ENCODE results near the gene L3MBTL4.

The L3MBTL4 gene

DNA sequence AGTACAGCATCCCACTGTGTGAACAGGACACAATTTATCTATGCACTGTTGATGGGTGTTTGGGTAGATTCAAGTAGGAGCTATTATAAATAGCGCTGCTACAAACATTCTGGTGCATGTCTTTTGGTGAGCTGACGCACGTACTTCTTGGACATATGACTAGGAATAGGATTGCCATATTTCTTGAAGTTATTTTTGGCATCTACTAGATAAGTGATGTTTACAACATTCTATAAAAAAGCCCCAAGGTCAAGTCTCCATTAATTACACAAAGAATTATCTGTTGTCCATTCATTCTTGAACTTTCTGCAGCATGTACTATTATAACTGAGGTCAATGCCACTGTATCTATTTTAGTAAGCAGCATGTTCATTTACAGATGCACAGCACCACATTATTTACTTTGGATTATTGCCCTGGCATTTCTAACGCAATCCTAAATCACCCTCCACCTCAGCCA lies 293.9 kb downstream of the L3MBTL4 start:
- DNase-seq (ENCODE audit: insufficient read length, low spot score), result no peak
- TF ChIP-seq PAX5 (IDR thresholded peaks at IDR 0.05; ENCODE audit: insufficient read depth, low read length, severe bottlenecking) (no peak), POLR2AphosphoS5 (IDR thresholded peaks at IDR 0.05; ENCODE audit: low read depth, low read length) (no peak), SPI1 (IDR thresholded peaks at IDR 0.05; ENCODE audit: low read depth, low read length) (no peak), POU2F2 (IDR thresholded peaks at IDR 0.05; ENCODE audit: low read depth, low read length) (no peak), POLR2A (IDR thresholded peaks at IDR 0.05; ENCODE audit: low read depth, low read length) (no peak), TAF1 (IDR thresholded peaks at IDR 0.05; ENCODE audit: low read depth, low read length) (no peak)
- no peak for FAIRE-seq

DNA sequence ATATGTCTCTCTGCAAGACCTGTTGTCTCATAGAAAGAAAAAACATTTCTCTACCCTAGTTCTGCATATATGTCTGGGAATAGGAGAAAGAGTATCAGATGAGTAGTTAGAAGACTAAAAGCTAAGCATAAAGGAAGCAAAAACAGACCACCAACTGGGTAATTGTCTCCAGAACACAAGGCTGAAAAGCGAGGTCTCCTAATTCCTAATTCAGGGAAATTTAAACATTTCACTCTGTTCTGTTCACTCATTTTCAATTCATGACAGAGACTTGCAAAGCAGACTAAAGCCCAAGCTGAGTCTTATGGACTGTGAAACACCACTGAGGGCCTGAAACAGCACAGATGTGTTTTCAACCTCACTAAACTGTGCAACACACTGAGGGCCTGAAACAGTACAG lies 294.9 kb downstream of the L3MBTL4 start:
- no peak for FAIRE-seq
- DNase-seq (ENCODE audit: insufficient read length, low spot score), result no peak
- TF ChIP-seq TAF1 (IDR thresholded peaks at IDR 0.05; ENCODE audit: low read depth, low read length) (no peak), POLR2A (IDR thresholded peaks at IDR 0.05; ENCODE audit: low read depth, low read length) (no peak), SPI1 (IDR thresholded peaks at IDR 0.05; ENCODE audit: low read depth, low read length) (no peak), POU2F2 (IDR thresholded peaks at IDR 0.05; ENCODE audit: low read depth, low read length) (no peak), POLR2AphosphoS5 (IDR thresholded peaks at IDR 0.05; ENCODE audit: low read depth, low read length) (no peak), PAX5 (IDR thresholded peaks at IDR 0.05; ENCODE audit: insufficient read depth, low read length, severe bottlenecking) (no peak)

DNA sequence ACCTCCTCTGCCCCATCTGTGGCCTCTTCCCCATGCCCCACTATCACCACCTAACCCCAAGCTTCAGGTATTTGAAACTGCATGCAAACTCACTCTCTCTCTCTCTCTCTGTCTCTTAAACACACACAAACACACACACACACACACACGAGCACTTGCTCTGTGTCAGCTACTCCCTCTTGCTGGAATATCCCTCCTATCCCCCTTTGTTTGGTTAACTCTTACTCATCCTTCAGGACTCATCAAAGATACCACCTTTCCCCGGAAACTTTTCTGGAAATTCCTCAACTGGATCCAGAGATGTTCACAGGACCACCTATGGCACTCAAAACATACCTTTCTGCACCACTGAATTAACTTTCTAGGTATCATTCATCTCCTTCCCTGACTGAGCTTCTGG lies 296.6 kb downstream of the L3MBTL4 start:
- TF ChIP-seq POLR2AphosphoS5 (IDR thresholded peaks at IDR 0.05; ENCODE audit: low read depth, low read length), result no peak
- no peak for TF ChIP-seq TAF1 (IDR thresholded peaks at IDR 0.05; ENCODE audit: low read depth, low read length)
- no peak for TF ChIP-seq SPI1 (IDR thresholded peaks at IDR 0.05; ENCODE audit: low read depth, low read length)
- no peak for TF ChIP-seq POU2F2 (IDR thresholded peaks at IDR 0.05; ENCODE audit: low read depth, low read length)
- TF ChIP-seq POLR2A (IDR thresholded peaks at IDR 0.05; ENCODE audit: low read depth, low read length), result no peak
- no peak for TF ChIP-seq PAX5 (IDR thresholded peaks at IDR 0.05; ENCODE audit: insufficient read depth, low read length, severe bottlenecking)
- FAIRE-seq (no peak), DNase-seq (ENCODE audit: insufficient read length, low spot score) (no peak)

DNA sequence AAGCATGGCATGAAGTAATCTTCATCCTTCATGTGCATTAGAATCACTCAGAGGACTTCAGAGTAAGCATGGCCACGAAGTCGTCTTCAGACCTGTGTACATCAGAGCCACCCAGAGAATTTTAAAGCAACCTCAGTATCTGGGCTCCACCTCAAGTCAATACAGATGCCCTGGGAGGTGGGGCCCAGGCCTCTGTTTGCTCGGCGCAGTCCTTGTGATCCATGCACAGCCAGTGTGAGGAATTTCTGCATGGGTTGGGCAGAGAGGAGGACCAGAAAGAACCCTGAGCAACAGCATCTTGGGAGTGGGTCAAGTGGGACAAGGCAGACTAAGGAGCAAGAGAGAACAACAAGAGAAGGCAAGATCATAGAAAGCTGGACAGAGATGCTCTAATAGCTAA lies 299.0 kb downstream of the L3MBTL4 start:
- no peak for TF ChIP-seq POU2F2 (IDR thresholded peaks at IDR 0.05; ENCODE audit: low read depth, low read length)
- no peak for TF ChIP-seq PAX5 (IDR thresholded peaks at IDR 0.05; ENCODE audit: insufficient read depth, low read length, severe bottlenecking)
- no peak for TF ChIP-seq POLR2A (IDR thresholded peaks at IDR 0.05; ENCODE audit: low read depth, low read length)
- TF ChIP-seq SPI1 (IDR thresholded peaks at IDR 0.05; ENCODE audit: low read depth, low read length), result no peak
- TF ChIP-seq TAF1 (IDR thresholded peaks at IDR 0.05; ENCODE audit: low read depth, low read length), result no peak
- no peak for TF ChIP-seq POLR2AphosphoS5 (IDR thresholded peaks at IDR 0.05; ENCODE audit: low read depth, low read length)
- FAIRE-seq, result no peak
- no peak for DNase-seq (ENCODE audit: insufficient read length, low spot score)

GRCh38 chr18:6113650-6114049 lies 301.1 kb downstream of the L3MBTL4 start:
- FAIRE-seq, result no peak
- DNase-seq (ENCODE audit: insufficient read length, low spot score), result no peak
- TF ChIP-seq PAX5 (IDR thresholded peaks at IDR 0.05; ENCODE audit: insufficient read depth, low read length, severe bottlenecking) (no peak), POLR2A (IDR thresholded peaks at IDR 0.05; ENCODE audit: low read depth, low read length) (no peak), SPI1 (IDR thresholded peaks at IDR 0.05; ENCODE audit: low read depth, low read length) (no peak), TAF1 (IDR thresholded peaks at IDR 0.05; ENCODE audit: low read depth, low read length) (no peak), POU2F2 (IDR thresholded peaks at IDR 0.05; ENCODE audit: low read depth, low read length) (no peak), POLR2AphosphoS5 (IDR thresholded peaks at IDR 0.05; ENCODE audit: low read depth, low read length) (no peak)

- no peak for TF ChIP-seq PAX5 (IDR thresholded peaks at IDR 0.05; ENCODE audit: insufficient read depth, low read length, severe bottlenecking)
- no peak for TF ChIP-seq POLR2AphosphoS5 (IDR thresholded peaks at IDR 0.05; ENCODE audit: low read depth, low read length)
- TF ChIP-seq POU2F2 (IDR thresholded peaks at IDR 0.05; ENCODE audit: low read depth, low read length), result no peak
- TF ChIP-seq POLR2A (IDR thresholded peaks at IDR 0.05; ENCODE audit: low read depth, low read length), result no peak
- TF ChIP-seq SPI1 (IDR thresholded peaks at IDR 0.05; ENCODE audit: low read depth, low read length), result no peak
- FAIRE-seq, result no peak
- no peak for DNase-seq (ENCODE audit: insufficient read length, low spot score)
These were observed 303.0 kb downstream of the L3MBTL4 start for GRCh38 chr18:6111726-6112125.

DNA sequence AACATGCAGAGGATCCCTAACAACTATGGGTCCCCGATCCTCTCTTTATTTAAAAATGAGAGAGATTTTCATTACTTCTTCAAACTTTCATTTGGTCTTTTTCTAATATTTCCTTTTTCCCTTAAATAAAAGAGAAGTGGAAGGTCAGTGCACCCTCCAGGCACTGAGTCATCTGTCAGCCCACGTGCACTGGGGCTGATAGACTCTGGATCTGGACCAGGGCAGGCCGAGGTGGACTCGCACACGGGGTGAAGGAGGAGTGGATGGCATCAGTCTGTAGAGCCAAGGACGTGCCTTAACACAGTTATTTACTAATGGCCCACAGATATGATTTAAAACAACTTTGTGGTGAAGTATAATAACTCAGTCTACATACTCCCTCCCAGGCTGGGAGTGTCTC lies 305.0 kb downstream of the L3MBTL4 start:
- no peak for FAIRE-seq
- no peak for TF ChIP-seq PAX5 (IDR thresholded peaks at IDR 0.05; ENCODE audit: insufficient read depth, low read length, severe bottlenecking)
- TF ChIP-seq SPI1 (IDR thresholded peaks at IDR 0.05; ENCODE audit: low read depth, low read length), result no peak
- no peak for TF ChIP-seq POLR2A (IDR thresholded peaks at IDR 0.05; ENCODE audit: low read depth, low read length)
- TF ChIP-seq POU2F2 (IDR thresholded peaks at IDR 0.05; ENCODE audit: low read depth, low read length), result no peak
- no peak for DNase-seq (ENCODE audit: insufficient read length, low spot score)

- FAIRE-seq (no peak), DNase-seq (ENCODE audit: insufficient read length, low spot score) (no peak)
- TF ChIP-seq TAF1 (IDR thresholded peaks at IDR 0.05; ENCODE audit: low read depth, low read length) (no peak), POLR2AphosphoS5 (IDR thresholded peaks at IDR 0.05; ENCODE audit: low read depth, low read length) (no peak), POU2F2 (IDR thresholded peaks at IDR 0.05; ENCODE audit: low read depth, low read length) (no peak), SPI1 (IDR thresholded peaks at IDR 0.05; ENCODE audit: low read depth, low read length) (no peak), PAX5 (IDR thresholded peaks at IDR 0.05; ENCODE audit: insufficient read depth, low read length, severe bottlenecking) (no peak), POLR2A (IDR thresholded peaks at IDR 0.05; ENCODE audit: low read depth, low read length) (no peak)
These were observed 306.9 kb downstream of the L3MBTL4 start for GRCh38 chr18:6107794-6108193.

DNA sequence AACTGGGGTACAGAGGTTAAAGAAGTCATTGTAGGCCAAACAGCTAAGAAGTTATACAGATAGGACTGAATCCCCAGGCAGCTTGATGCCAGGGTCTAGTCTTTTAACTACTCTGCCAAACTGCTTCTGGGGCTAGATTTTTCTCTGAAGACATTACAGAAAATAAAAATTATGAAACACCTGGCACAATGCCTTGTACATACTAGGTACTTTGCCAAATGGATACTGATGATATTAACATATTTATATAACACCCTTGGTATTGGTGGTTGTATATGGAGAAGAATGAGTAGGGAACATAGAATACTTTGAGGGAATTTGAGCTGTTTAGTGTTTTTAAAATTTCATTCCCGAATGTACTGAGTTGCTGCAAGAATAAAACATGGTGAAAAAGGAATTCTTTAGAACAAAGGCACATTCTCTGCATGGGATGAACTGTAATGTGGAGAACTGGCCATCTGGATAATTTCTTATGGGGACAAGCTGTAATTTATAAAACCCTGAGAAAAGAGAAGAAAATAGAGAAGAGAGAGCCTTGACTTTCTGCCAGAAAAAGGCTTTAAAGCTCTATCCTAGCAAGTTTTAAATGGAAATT lies 308.5 kb downstream of the L3MBTL4 start:
- FAIRE-seq (no peak), DNase-seq (ENCODE audit: insufficient read length, low spot score) (no peak)
- TF ChIP-seq POLR2AphosphoS5 (IDR thresholded peaks at IDR 0.05; ENCODE audit: low read depth, low read length) (no peak), TAF1 (IDR thresholded peaks at IDR 0.05; ENCODE audit: low read depth, low read length) (no peak), POU2F2 (IDR thresholded peaks at IDR 0.05; ENCODE audit: low read depth, low read length) (no peak), PAX5 (IDR thresholded peaks at IDR 0.05; ENCODE audit: insufficient read depth, low read length, severe bottlenecking) (no peak), POLR2A (IDR thresholded peaks at IDR 0.05; ENCODE audit: low read depth, low read length) (no peak), SPI1 (IDR thresholded peaks at IDR 0.05; ENCODE audit: low read depth, low read length) (no peak)

- DNase-seq (ENCODE audit: insufficient read length, low spot score) (no peak), FAIRE-seq (no peak)
- TF ChIP-seq SPI1 (IDR thresholded peaks at IDR 0.05; ENCODE audit: low read depth, low read length) (no peak), PAX5 (IDR thresholded peaks at IDR 0.05; ENCODE audit: insufficient read depth, low read length, severe bottlenecking) (no peak), TAF1 (IDR thresholded peaks at IDR 0.05; ENCODE audit: low read depth, low read length) (no peak), POLR2AphosphoS5 (IDR thresholded peaks at IDR 0.05; ENCODE audit: low read depth, low read length) (no peak), POLR2A (IDR thresholded peaks at IDR 0.05; ENCODE audit: low read depth, low read length) (no peak), POU2F2 (IDR thresholded peaks at IDR 0.05; ENCODE audit: low read depth, low read length) (no peak)
These were observed 311.0 kb downstream of the L3MBTL4 start for GRCh38 chr18:6103741-6104140.

Measured in GM12891 (cell line).